Activated gamma-delta T cell treated with anti-CD3 and anti-CD28 coated beads, Interleukin-2, amount 50 U/mL, for 16 hours (primary cell): ENCODE results near the gene AVP.

Source experiments
- DNase-seq: peaks from one replicate; pipeline ENCODE4 v3.0.0-alpha.2; 2020; ENCODE audit warnings: low read depth

AVP gene

GRCh38 chr20:3109350-3110302 lies 25.1 kb upstream of the AVP start:
- no peak for DNase-seq

GRCh38 chr20:3107464-3108025 lies 23.0 kb upstream of the AVP start:
- no peak for DNase-seq

- DNase-seq = no peak
Observed at GRCh38 chr20:3106658-3107463, 22.3 kb upstream of the AVP start.

GRCh38 chr20:3106185-3106584 lies 21.7 kb upstream of the AVP start:
- DNase-seq = no peak

- DNase-seq = no peak
Observed at GRCh38 chr20:3105256-3106137, 21.0 kb upstream of the AVP start.

GRCh38 chr20:3103369-3104032 lies 19.0 kb upstream of the AVP start:
- DNase-seq = no peak

GRCh38 chr20:3102575-3103368 lies 18.2 kb upstream of the AVP start:
- DNase-seq = no peak

- peak; percentile 39 for DNase-seq
Observed at GRCh38 chr20:3101737-3102574, 17.4 kb upstream of the AVP start.

GRCh38 chr20:3101251-3101650 lies 16.7 kb upstream of the AVP start:
- no peak for DNase-seq

- no peak for DNase-seq
Observed at GRCh38 chr20:3100480-3100879, 16.0 kb upstream of the AVP start.

GRCh38 chr20:3094848-3095629 lies 10.5 kb upstream of the AVP start:
- DNase-seq = no peak

GRCh38 chr20:3093861-3094361 lies 9.4 kb upstream of the AVP start:
- DNase-seq = no peak

GRCh38 chr20:3092611-3093379 lies 8.3 kb upstream of the AVP start:
- no peak for DNase-seq

- no peak for DNase-seq
Observed at GRCh38 chr20:3090565-3090964, 6.0 kb upstream of the AVP start.

- DNase-seq = no peak
Observed at GRCh38 chr20:3088031-3088430, 3.5 kb upstream of the AVP start.

GRCh38 chr20:3085571-3086072 lies 1.1 kb upstream of the AVP start:
- no peak for DNase-seq

GRCh38 chr20:3084986-3085360 lies 449 bp upstream of the AVP start:
- DNase-seq = no peak
